Measurements from ENCODE around the gene FAF1.

GRCh38 chr1:50820545-50820944 lies 139.5 kb downstream of the FAF1 start:
- TF ChIP-seq POLR2AphosphoS5 (IDR thresholded peaks at IDR 0.05) (peak in 2 of 4 donors; percentile 70 to 78), CTCF (IDR thresholded peaks at IDR 0.05) (no peak), POLR2A (IDR thresholded peaks at IDR 0.05) (no peak)
